Measurements from ENCODE around the gene PRKACB. TPM values are rescaled to one million over a fixed set of nuclear protein-coding genes. Genes with fewer than 3 reads are reported as not detected.

Gene PRKACB
- total RNA-seq, 1 donor from 2014 or later, result 18.7 TPM

GRCh38 chr1:84246213-84246612, 102.1 kb downstream of the PRKACB start:
- no peaks in the 10 kb centered on the region for H3K4me1 ChIP-seq
- no peaks in the 10 kb centered on the region for H3K27me3 ChIP-seq
- no peaks in the 10 kb centered on the region for H3K36me3 ChIP-seq
- H3K4me3 ChIP-seq, result no peak overlapping the region
- no peak overlapping the region for H3K27ac ChIP-seq
- peaks cover 3% of the 10 kb centered on the region for H3K9me3 ChIP-seq
- no peak for TF ChIP-seq POLR2A (IDR thresholded peaks at IDR 0.05)
- TF ChIP-seq CTCF (IDR thresholded peaks at IDR 0.05), result no peak
- TF ChIP-seq POLR2AphosphoS5 (IDR thresholded peaks at IDR 0.05; ENCODE audit: insufficient read depth in 1 of 2, low read depth in 1 of 2), result no peak
- no peak for DNase-seq (ENCODE audit: extremely low spot score in 2 of 2)
- intact Hi-C loops (cut with DNase I), result no loop called here

GRCh38 chr1:84247425-84248220, 103.6 kb downstream of the PRKACB start:
- no peaks in the 10 kb centered on the region for H3K4me1 ChIP-seq
- H3K9me3 ChIP-seq, result peaks cover 3% of the 10 kb centered on the region
- no peaks in the 10 kb centered on the region for H3K36me3 ChIP-seq
- TF ChIP-seq CTCF (IDR thresholded peaks at IDR 0.05), result no peak
- no peak for TF ChIP-seq POLR2A (IDR thresholded peaks at IDR 0.05)
- TF ChIP-seq POLR2AphosphoS5 (IDR thresholded peaks at IDR 0.05; ENCODE audit: insufficient read depth in 1 of 2, low read depth in 1 of 2), result peak in 1 of 2 donors; percentile 11
- no peak overlapping the region for H3K4me3 ChIP-seq
- H3K27me3 ChIP-seq, result no peaks in the 10 kb centered on the region
- no peak overlapping the region for H3K27ac ChIP-seq
- intact Hi-C loops (cut with DNase I), result no loop called here
- no peak for DNase-seq (ENCODE audit: extremely low spot score in 2 of 2)

GRCh38 chr1:84250668-84251067, 106.6 kb downstream of the PRKACB start:
- intact Hi-C loops (cut with DNase I), result no loop called here
- no peak overlapping the region for H3K4me3 ChIP-seq
- no peaks in the 10 kb centered on the region for H3K36me3 ChIP-seq
- DNase-seq (ENCODE audit: extremely low spot score in 2 of 2), result no peak
- H3K9me3 ChIP-seq, result peaks cover 3% of the 10 kb centered on the region
- no peaks in the 10 kb centered on the region for H3K4me1 ChIP-seq
- H3K27me3 ChIP-seq, result no peaks in the 10 kb centered on the region
- no peak overlapping the region for H3K27ac ChIP-seq
- TF ChIP-seq POLR2A (IDR thresholded peaks at IDR 0.05) (no peak), POLR2AphosphoS5 (IDR thresholded peaks at IDR 0.05; ENCODE audit: insufficient read depth in 1 of 2, low read depth in 1 of 2) (no peak), CTCF (IDR thresholded peaks at IDR 0.05) (no peak)

GRCh38 chr1:84253036-84253435, 109.0 kb downstream of the PRKACB start:
- H3K27ac ChIP-seq, result no peak overlapping the region
- H3K9me3 ChIP-seq, result peaks cover 3% of the 10 kb centered on the region
- TF ChIP-seq CTCF (IDR thresholded peaks at IDR 0.05) (no peak), POLR2AphosphoS5 (IDR thresholded peaks at IDR 0.05; ENCODE audit: insufficient read depth in 1 of 2, low read depth in 1 of 2) (no peak), POLR2A (IDR thresholded peaks at IDR 0.05) (no peak)
- no peak for DNase-seq (ENCODE audit: extremely low spot score in 2 of 2)
- intact Hi-C loops (cut with DNase I), result no loop called here
- H3K27me3 ChIP-seq, result no peaks in the 10 kb centered on the region
- H3K4me1 ChIP-seq, result no peaks in the 10 kb centered on the region
- no peak overlapping the region for H3K4me3 ChIP-seq
- no peaks in the 10 kb centered on the region for H3K36me3 ChIP-seq

- H3K27ac ChIP-seq, result no peak overlapping the region
- no peaks in the 10 kb centered on the region for H3K36me3 ChIP-seq
- H3K9me3 ChIP-seq, result peaks cover 3% of the 10 kb centered on the region
- intact Hi-C loops (cut with DNase I), result no loop called here
- no peaks in the 10 kb centered on the region for H3K27me3 ChIP-seq
- H3K4me1 ChIP-seq, result no peaks in the 10 kb centered on the region
- no peak for DNase-seq (ENCODE audit: extremely low spot score in 2 of 2)
- no peak overlapping the region for H3K4me3 ChIP-seq
- TF ChIP-seq POLR2A (IDR thresholded peaks at IDR 0.05), result no peak
- TF ChIP-seq CTCF (IDR thresholded peaks at IDR 0.05), result no peak
- no peak for TF ChIP-seq POLR2AphosphoS5 (IDR thresholded peaks at IDR 0.05; ENCODE audit: insufficient read depth in 1 of 2, low read depth in 1 of 2)
Observed at GRCh38 chr1:84253891-84254290, 109.8 kb downstream of the PRKACB start.
